Endodermal cell (in vitro differentiated cells): ENCODE measurements around the gene SH3BP4. TPM values are rescaled to one million over a fixed set of nuclear protein-coding genes. Genes with fewer than 3 reads are reported as not detected.

Experiments used
- DNase-seq: peaks from one replicate; pipeline ENCODE4 v3.0.0-alpha.2; 2017
- H3K27ac ChIP-seq: 2 replicates; pipeline ENCODE4 v1.5.1; 2013; ENCODE audit warnings: mild to moderate bottlenecking, low read depth, low read length, moderate library complexity
- H3K27me3 ChIP-seq: 2 replicates; pipeline ENCODE4 v1.6.1; 2013; ENCODE audit warnings: mild to moderate bottlenecking, low read length, moderate library complexity; ENCODE audit not compliant: insufficient read depth, control insufficient read depth, poor library complexity, severe bottlenecking
- H3K36me3 ChIP-seq: 2 replicates; pipeline ENCODE4 v1.7.0; 2013; ENCODE audit warnings: mild to moderate bottlenecking, low read length, moderate library complexity; ENCODE audit not compliant: control insufficient read depth, insufficient read depth
- H3K4me1 ChIP-seq: one replicate; pipeline ENCODE4 v1.7.0; 2013; ENCODE audit warnings: low read length; ENCODE audit not compliant: control insufficient read depth, insufficient read depth
- H3K4me3 ChIP-seq: 2 replicates; pipeline ENCODE4 v1.5.1; 2013; ENCODE audit warnings: mild to moderate bottlenecking, low read length, moderate library complexity
- H3K9ac ChIP-seq: 2 replicates; pipeline ENCODE4 v1.6.1; 2013; ENCODE audit warnings: mild to moderate bottlenecking, low read length, moderate library complexity; ENCODE audit not compliant: poor library complexity, severe bottlenecking; ENCODE audit errors: extremely low read depth
- H3K9me3 ChIP-seq: 2 replicates; pipeline ENCODE4 v1.6.1; 2013; ENCODE audit warnings: mild to moderate bottlenecking, low read length, moderate library complexity; ENCODE audit not compliant: control insufficient read depth
- H3K27ac Mint-ChIP-seq: 2 replicates; pipeline ENCODE4 v1.8.0; 2020; ENCODE audit warnings: mixed read lengths
- H3K27me3 Mint-ChIP-seq: 2 replicates; pipeline ENCODE4 v1.8.0; 2021; ENCODE audit warnings: mild to moderate bottlenecking, mixed read lengths; ENCODE audit not compliant: insufficient read depth
- H3K36me3 Mint-ChIP-seq: 2 replicates; pipeline ENCODE4 v1.8.0; 2020; ENCODE audit warnings: low read depth, mixed read lengths
- H3K4me1 Mint-ChIP-seq: 2 replicates; pipeline ENCODE4 v1.8.0; 2020; ENCODE audit warnings: mixed read lengths
- H3K4me3 Mint-ChIP-seq: 2 replicates; pipeline ENCODE4 v1.8.0; 2020; ENCODE audit warnings: mild to moderate bottlenecking, moderate library complexity, mixed read lengths
- H3K9me3 Mint-ChIP-seq: 2 replicates; pipeline ENCODE4 v1.8.0; 2020; ENCODE audit warnings: mild to moderate bottlenecking, mixed read lengths
- CTCF ChIP-seq: fragments of 200-600 bp; sonication (generic); conservative IDR thresholded peaks from 2 replicates; pipeline ENCODE4 v1.5.0; 2021; ENCODE audit warnings: antibody characterized with exemption, mild to moderate bottlenecking
- WGBS, 2 experiments: methylation state at CpG; one replicate each; pipeline versions ENCODE4 v1.1.5 to v1.1.7; 2013; ENCODE audit warnings: missing lambda C conversion rate in 2 of 2, mixed read lengths in 1 of 2; ENCODE audit not compliant: insufficient coverage in 1 of 2, insufficient read length in 1 of 2; 5-methylcytosine and 5-hydroxymethylcytosine counted together
- total RNA-seq, 2 donors: library from RNA; stranded (reverse); fragmentation: NEBNext Ultra II Directional in 1 of 2; extraction: Animal tissue kit (Norgen Biotek cat#: 25700) in 1 of 2; gene quantifications; 2 replicates in 1 of 2; 3 replicates in 1 of 2; pipeline ENCODE4 v1.2.1, GENCODE V29; 2021

The SH3BP4 gene
- total RNA-seq, 2 donors from 2014 or later: 49.1 to 53.4 TPM

- WGBS, 2 experiments: 90 to 92% methylated on average over 2 to 4 of the region's 4 CpGs
- H3K4me1 Mint-ChIP-seq: peaks cover 21% of the 10 kb centered on the region
- peaks cover 14% of the 10 kb centered on the region for H3K36me3 Mint-ChIP-seq
- Histone ChIP-seq H3K27ac (no peak overlapping the region), H3K9ac (no peak overlapping the region), H3K27me3 (no peaks in the 10 kb centered on the region), H3K4me1 (no peaks in the 10 kb centered on the region), H3K9me3 (no peaks in the 10 kb centered on the region), H3K36me3 (peaks cover 19% of the 10 kb centered on the region), H3K4me3 (no peak overlapping the region)
- no peak for TF ChIP-seq CTCF
- no peaks in the 10 kb centered on the region for H3K27me3 Mint-ChIP-seq
- no peak for DNase-seq
- no peak overlapping the region for H3K4me3 Mint-ChIP-seq
- no peaks in the 10 kb centered on the region for H3K9me3 Mint-ChIP-seq
- no peak overlapping the region for H3K27ac Mint-ChIP-seq
Measured at GRCh38 chr2:235028646-235029045, 76.8 kb downstream of the SH3BP4 start.

- no peaks in the 10 kb centered on the region for H3K4me1 ChIP-seq
- no peak for DNase-seq
- no peak overlapping the region for H3K4me3 ChIP-seq
- peaks cover 14% of the 10 kb centered on the region for H3K36me3 Mint-ChIP-seq
- WGBS, 2 experiments: 89 to 96% methylated on average over 6 to 7 of the region's 7 CpGs
- no peaks in the 10 kb centered on the region for H3K27me3 Mint-ChIP-seq
- no peak overlapping the region for H3K4me3 Mint-ChIP-seq
- H3K4me1 Mint-ChIP-seq: peaks cover 17% of the 10 kb centered on the region
- H3K9me3 Mint-ChIP-seq: no peaks in the 10 kb centered on the region
- peaks cover 22% of the 10 kb centered on the region for H3K36me3 ChIP-seq
- H3K9ac ChIP-seq: no peak overlapping the region
- no peaks in the 10 kb centered on the region for H3K9me3 ChIP-seq
- no peak overlapping the region for H3K27ac ChIP-seq
- H3K27me3 ChIP-seq: no peaks in the 10 kb centered on the region
- no peak overlapping the region for H3K27ac Mint-ChIP-seq
- TF ChIP-seq CTCF: no peak
Measured at GRCh38 chr2:235029054-235029453, 77.2 kb downstream of the SH3BP4 start.

- H3K9me3 ChIP-seq: no peaks in the 10 kb centered on the region
- H3K36me3 Mint-ChIP-seq: peaks cover 22% of the 10 kb centered on the region
- H3K4me1 Mint-ChIP-seq: peaks cover 14% of the 10 kb centered on the region
- DNase-seq: no peak
- H3K9ac ChIP-seq: no peak overlapping the region
- peak overlapping the region; percentile 7 for H3K27ac Mint-ChIP-seq
- H3K4me3 Mint-ChIP-seq: no peak overlapping the region
- 87 to 89% methylated on average over 9 to 10 of the region's 10 CpGs for WGBS, 2 experiments
- H3K4me1 ChIP-seq: no peaks in the 10 kb centered on the region
- H3K27me3 ChIP-seq: no peaks in the 10 kb centered on the region
- H3K27ac ChIP-seq: no peak overlapping the region
- H3K27me3 Mint-ChIP-seq: no peaks in the 10 kb centered on the region
- peaks cover 23% of the 10 kb centered on the region for H3K36me3 ChIP-seq
- H3K9me3 Mint-ChIP-seq: no peaks in the 10 kb centered on the region
- no peak overlapping the region for H3K4me3 ChIP-seq
- TF ChIP-seq CTCF: no peak
Measured at GRCh38 chr2:235030126-235030525, 78.3 kb downstream of the SH3BP4 start.
